Measurements from ENCODE around the gene MYRF.
A peak's percentile ranks its signal among the peaks of the same experiment; 100 is the strongest.

The MYRF gene

GRCh38 chr11:61761440-61762222 is 9.2 kb downstream of the MYRF start:
- Histone ChIP-seq H3K27me3 (ENCODE audit: insufficient read depth, low read length) (no peaks in the 10 kb centered on the region), H3K4me1 (ENCODE audit: insufficient read depth, low read length) (peaks cover 7% of the 10 kb centered on the region; the same call in 1 of the 2 replicates), H3K36me3 (ENCODE audit: insufficient read depth, low read length) (no peaks in the 10 kb centered on the region), H3K9ac (ENCODE audit: low read depth, low read length) (no peak overlapping the region), H3K4me3 (ENCODE audit: low read length) (no peak overlapping the region), H3K27ac (ENCODE audit: low read depth, low read length) (no peak overlapping the region), H3K9me3 (ENCODE audit: insufficient read depth, low read depth, low read length) (no peaks in the 10 kb centered on the region)
- WGBS: 72% methylated on average over 11 of the region's 11 CpGs

- Histone ChIP-seq H3K9ac (ENCODE audit: low read depth, low read length) (no peak overlapping the region), H3K36me3 (ENCODE audit: insufficient read depth, low read length) (no peaks in the 10 kb centered on the region), H3K27ac (ENCODE audit: low read depth, low read length) (no peak overlapping the region; the same call in 1 of the 2 replicates), H3K9me3 (ENCODE audit: insufficient read depth, low read depth, low read length) (no peaks in the 10 kb centered on the region), H3K27me3 (ENCODE audit: insufficient read depth, low read length) (no peaks in the 10 kb centered on the region), H3K4me1 (ENCODE audit: insufficient read depth, low read length) (peaks cover 4% of the 10 kb centered on the region; the same call in 1 of the 2 replicates), H3K4me3 (ENCODE audit: low read length) (no peak overlapping the region)
- 83% methylated on average over 10 of the region's 10 CpGs for WGBS
These were observed 9.8 kb downstream of the MYRF start for GRCh38 chr11:61762223-61762615.

GRCh38 chr11:61762798-61763197 is 10.4 kb downstream of the MYRF start:
- Histone ChIP-seq H3K4me1 (ENCODE audit: insufficient read depth, low read length) (peaks cover 4% of the 10 kb centered on the region; the same call in 1 of the 2 replicates), H3K4me3 (ENCODE audit: low read length) (no peak overlapping the region), H3K9me3 (ENCODE audit: insufficient read depth, low read depth, low read length) (no peaks in the 10 kb centered on the region), H3K27ac (ENCODE audit: low read depth, low read length) (no peak overlapping the region), H3K9ac (ENCODE audit: low read depth, low read length) (no peak overlapping the region), H3K36me3 (ENCODE audit: insufficient read depth, low read length) (no peaks in the 10 kb centered on the region), H3K27me3 (ENCODE audit: insufficient read depth, low read length) (no peaks in the 10 kb centered on the region)
- WGBS: 70% methylated on average over 14 of the region's 15 CpGs

- H3K9me3 ChIP-seq (ENCODE audit: insufficient read depth, low read depth, low read length): no peaks in the 10 kb centered on the region
- 89% methylated on average over 23 of the region's 23 CpGs for WGBS
- H3K4me3 ChIP-seq (ENCODE audit: low read length): no peak overlapping the region
- H3K4me1 ChIP-seq (ENCODE audit: insufficient read depth, low read length): peaks cover 4% of the 10 kb centered on the region; the same call in 1 of the 2 replicates
- H3K36me3 ChIP-seq (ENCODE audit: insufficient read depth, low read length): no peaks in the 10 kb centered on the region
- no peak overlapping the region for H3K9ac ChIP-seq (ENCODE audit: low read depth, low read length)
- no peak overlapping the region for H3K27ac ChIP-seq (ENCODE audit: low read depth, low read length)
- no peaks in the 10 kb centered on the region for H3K27me3 ChIP-seq (ENCODE audit: insufficient read depth, low read length)
These were observed 11.6 kb downstream of the MYRF start for GRCh38 chr11:61763930-61764605.

- no peaks in the 10 kb centered on the region for H3K27me3 ChIP-seq (ENCODE audit: insufficient read depth, low read length)
- H3K4me3 ChIP-seq (ENCODE audit: low read length): no peak overlapping the region
- H3K9me3 ChIP-seq (ENCODE audit: insufficient read depth, low read depth, low read length): no peaks in the 10 kb centered on the region
- no peaks in the 10 kb centered on the region for H3K36me3 ChIP-seq (ENCODE audit: insufficient read depth, low read length)
- peaks cover 8% of the 10 kb centered on the region; the same call in 1 of the 2 replicates for H3K4me1 ChIP-seq (ENCODE audit: insufficient read depth, low read length)
- 73% methylated on average over 22 of the region's 22 CpGs for WGBS
- H3K9ac ChIP-seq (ENCODE audit: low read depth, low read length): no peak overlapping the region
- no peak overlapping the region for H3K27ac ChIP-seq (ENCODE audit: low read depth, low read length)
These were observed 12.3 kb downstream of the MYRF start for GRCh38 chr11:61764606-61765260.

GRCh38 chr11:61765550-61766253 is 13.3 kb downstream of the MYRF start:
- no peak overlapping the region for H3K27ac ChIP-seq (ENCODE audit: low read depth, low read length)
- whole genome bisulfite sequencing: 86% methylated on average over 26 of the region's 26 CpGs

GRCh38 chr11:61766353-61766841 is 14.0 kb downstream of the MYRF start:
- H3K4me1 ChIP-seq (ENCODE audit: insufficient read depth, low read length): peaks cover 8% of the 10 kb centered on the region; the same call in 1 of the 2 replicates
- H3K27me3 ChIP-seq (ENCODE audit: insufficient read depth, low read length): no peaks in the 10 kb centered on the region
- no peaks in the 10 kb centered on the region for H3K36me3 ChIP-seq (ENCODE audit: insufficient read depth, low read length)
- H3K9me3 ChIP-seq (ENCODE audit: insufficient read depth, low read depth, low read length): no peaks in the 10 kb centered on the region
- no peak overlapping the region for H3K4me3 ChIP-seq (ENCODE audit: low read length)
- H3K9ac ChIP-seq (ENCODE audit: low read depth, low read length): no peak overlapping the region
- 93% methylated on average over 13 of the region's 13 CpGs for WGBS
- no peak overlapping the region for H3K27ac ChIP-seq (ENCODE audit: low read depth, low read length)

More at GRCh38 chr11:61765550-61766253, 13.3 kb downstream of the MYRF start:
- Histone ChIP-seq H3K9ac (ENCODE audit: low read depth, low read length) (no peak overlapping the region), H3K4me3 (ENCODE audit: low read length) (no peak overlapping the region), H3K9me3 (ENCODE audit: insufficient read depth, low read depth, low read length) (no peaks in the 10 kb centered on the region), H3K27me3 (ENCODE audit: insufficient read depth, low read length) (no peaks in the 10 kb centered on the region), H3K4me1 (ENCODE audit: insufficient read depth, low read length) (peaks cover 8% of the 10 kb centered on the region; the same call in 1 of the 2 replicates), H3K36me3 (ENCODE audit: insufficient read depth, low read length) (no peaks in the 10 kb centered on the region)

GRCh38 chr11:61768376-61769076 is 16.1 kb downstream of the MYRF start:
- Histone ChIP-seq H3K9ac (ENCODE audit: low read depth, low read length) (no peak overlapping the region), H3K4me3 (ENCODE audit: low read length) (no peak overlapping the region), H3K4me1 (ENCODE audit: insufficient read depth, low read length) (peaks cover 13% of the 10 kb centered on the region), H3K27me3 (ENCODE audit: insufficient read depth, low read length) (no peaks in the 10 kb centered on the region), H3K27ac (ENCODE audit: low read depth, low read length) (no peak overlapping the region), H3K9me3 (ENCODE audit: insufficient read depth, low read depth, low read length) (no peaks in the 10 kb centered on the region), H3K36me3 (ENCODE audit: insufficient read depth, low read length) (no peaks in the 10 kb centered on the region)
- WGBS: 84% methylated on average over 11 of the region's 11 CpGs

GRCh38 chr11:61769169-61769920 is 16.9 kb downstream of the MYRF start:
- 89% methylated on average over 33 of the region's 33 CpGs for WGBS
- Histone ChIP-seq H3K27ac (ENCODE audit: low read depth, low read length) (0 out of 2 replicates have a peak overlapping the region, but pooled peaks have one; percentile 18), H3K4me1 (ENCODE audit: insufficient read depth, low read length) (peaks cover 13% of the 10 kb centered on the region), H3K9ac (ENCODE audit: low read depth, low read length) (peak overlapping the region; percentile 31; the same call in 1 of the 2 replicates), H3K4me3 (ENCODE audit: low read length) (no peak overlapping the region), H3K9me3 (ENCODE audit: insufficient read depth, low read depth, low read length) (no peaks in the 10 kb centered on the region), H3K27me3 (ENCODE audit: insufficient read depth, low read length) (no peaks in the 10 kb centered on the region), H3K36me3 (ENCODE audit: insufficient read depth, low read length) (no peaks in the 10 kb centered on the region)
